ENCODE measurements around the gene SOAT2. TPM values are rescaled to one million over a fixed set of nuclear protein-coding genes. Genes with fewer than 3 reads are reported as not detected.
A peak's percentile ranks its signal among the peaks of the same experiment; 100 is the strongest.

SOAT2 gene
- total and polyA plus RNA-seq, 5 experiments from 2014 or later = 0.42 to 0.80 (median 0.71) TPM

DNA sequence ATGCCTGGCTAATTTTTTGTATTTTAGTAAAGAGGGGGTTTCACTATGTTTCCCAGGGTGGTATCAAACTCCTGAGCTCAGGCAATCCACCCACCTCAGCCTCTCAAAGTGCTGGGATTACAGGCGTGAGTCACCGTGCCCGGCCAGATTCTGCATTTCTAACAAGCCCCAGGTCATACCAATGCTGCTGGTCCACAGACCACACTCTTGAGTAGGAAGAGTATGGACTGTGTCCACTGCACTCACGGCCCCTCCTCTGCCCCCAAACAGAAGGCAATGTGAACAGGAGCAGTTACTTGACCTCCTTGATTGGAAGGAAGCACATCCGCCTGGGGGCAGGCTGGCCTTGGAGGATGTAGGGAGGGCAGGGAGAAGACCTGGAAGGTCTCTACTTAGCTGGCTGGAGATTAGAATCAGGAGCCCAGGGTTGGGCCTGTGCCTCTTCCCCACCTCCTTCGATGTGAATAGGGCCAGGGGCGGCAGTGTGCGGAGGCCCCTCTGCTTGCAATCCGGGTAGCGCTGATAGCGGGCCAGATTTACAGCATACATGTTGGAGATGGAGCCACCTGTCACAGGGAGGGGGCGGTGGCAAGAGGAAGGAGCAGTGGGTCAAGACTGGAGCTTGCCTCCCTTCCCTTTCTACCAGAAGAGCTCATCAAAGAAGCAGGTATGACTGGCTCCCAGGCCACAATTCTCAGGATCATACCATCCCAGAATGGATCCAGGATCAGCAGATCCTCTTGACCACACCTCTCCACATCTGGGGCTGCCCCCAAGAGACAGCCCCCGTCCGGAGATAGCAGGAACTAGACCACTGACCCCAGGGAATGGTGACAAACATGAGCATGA lies 67.8 kb downstream of the SOAT2 start:
- H3K4me3 Mint-ChIP-seq = no peak overlapping the region
- no peak for ATAC-seq

DNA sequence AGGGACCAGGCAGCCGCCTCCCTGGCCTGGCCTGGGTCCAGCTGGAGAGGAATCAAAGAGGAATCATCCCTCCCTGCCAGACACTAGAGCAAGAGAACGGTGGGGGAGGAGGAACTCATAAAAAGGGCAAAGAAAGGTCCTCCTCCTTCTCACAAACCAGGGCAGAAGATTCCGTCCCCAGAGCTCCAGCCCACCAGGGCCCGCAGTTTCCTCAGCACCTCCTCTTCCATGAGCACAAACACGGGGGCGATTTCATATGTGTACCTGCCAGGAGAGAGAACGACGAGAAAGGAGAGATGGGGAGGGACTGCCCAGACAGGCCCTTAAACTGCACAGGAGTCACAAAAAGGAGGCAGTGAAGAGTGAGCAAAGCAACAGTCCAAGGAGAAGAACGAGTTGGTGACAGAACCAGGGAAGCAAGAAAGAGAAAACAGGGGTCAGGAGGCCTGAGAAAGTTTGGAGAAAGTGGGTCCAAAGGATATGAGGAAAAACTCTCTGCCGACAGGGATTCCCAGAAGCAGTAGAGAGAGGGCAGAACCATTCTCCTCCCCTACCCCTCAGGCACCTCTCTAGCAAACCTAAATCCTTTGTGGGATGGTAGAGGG lies 68.5 kb downstream of the SOAT2 start:
- no peak for ATAC-seq
- POLR2A ChIA-PET = interaction anchor here (2.0 to 2.3 kb wide), 2 partner anchors 9 to 12 kb away, joined by 5 to 6 read pairs; partner anchors contain the start of genes CSAD and ZNF740
- H3K4me1 Mint-ChIP-seq = peaks cover 0 to 4% (median under 1%) of the 10 kb centered on the region in 4 donors
- no peak overlapping the region for H3K4me3 Mint-ChIP-seq
- DNase-seq = no peak
- peaks cover 0 to 11% (median 8%) of the 10 kb centered on the region in 3 donors for H3K36me3 Mint-ChIP-seq
- peak overlapping the region in 4 of 10 donors; percentile 33 to 61 (median 45) for H3K27ac Mint-ChIP-seq
- H3K9me3 Mint-ChIP-seq = no peaks in the 10 kb centered on the region
- no peaks in the 10 kb centered on the region for H3K27me3 Mint-ChIP-seq

More for the DNA sequence above, 67.8 kb downstream of the SOAT2 start:
- H3K36me3 Mint-ChIP-seq = peaks cover 0 to 11% (median 8%) of the 10 kb centered on the region in 3 donors
- H3K27me3 Mint-ChIP-seq = no peaks in the 10 kb centered on the region
- peaks cover 0 to 4% (median under 1%) of the 10 kb centered on the region in 4 donors for H3K4me1 Mint-ChIP-seq
- POLR2A ChIA-PET = interaction anchor here (0.6 to 2.3 kb wide), 4 partner anchors 10 to 290 kb away, joined by 3 to 6 read pairs (median 6); partner anchors contain the start of genes CSAD and ZNF740
- DNase-seq = no peak
- peak overlapping the region in 5 of 10 donors; percentile 33 to 61 (median 46) for H3K27ac Mint-ChIP-seq
- H3K9me3 Mint-ChIP-seq = no peaks in the 10 kb centered on the region

DNA sequence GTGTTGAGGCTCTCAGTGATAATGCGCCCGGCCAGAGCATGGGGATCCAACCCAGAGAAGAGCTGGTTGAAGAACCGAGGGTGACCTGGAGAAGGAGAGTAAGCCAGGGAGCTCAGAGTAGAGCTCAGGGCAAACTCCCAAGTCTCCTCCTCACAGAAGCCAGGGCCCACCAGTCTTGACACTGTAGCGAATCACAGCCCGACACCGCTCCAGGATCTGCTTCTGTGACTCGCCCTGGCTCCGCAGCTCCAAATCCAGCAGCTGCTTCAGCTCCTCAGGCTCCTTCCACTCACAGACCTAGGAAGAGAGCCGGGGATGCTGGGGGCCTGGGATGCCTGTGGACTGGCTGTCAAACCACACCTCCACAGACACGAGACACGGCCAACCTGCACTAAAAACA lies 69.1 kb downstream of the SOAT2 start:
- H3K27me3 Mint-ChIP-seq = no peaks in the 10 kb centered on the region
- H3K4me1 Mint-ChIP-seq = peaks cover 0 to 4% (median under 1%) of the 10 kb centered on the region in 4 donors
- no peak overlapping the region for H3K27ac Mint-ChIP-seq
- POLR2A ChIA-PET = interaction anchor here (2.0 to 2.3 kb wide), 2 partner anchors 9 to 12 kb away, joined by 5 to 6 read pairs; partner anchors contain the start of genes CSAD and ZNF740
- no peak overlapping the region for H3K4me3 Mint-ChIP-seq
- DNase-seq = no peak
- H3K36me3 Mint-ChIP-seq = peaks cover 0 to 11% (median 8%) of the 10 kb centered on the region in 3 donors
- no peaks in the 10 kb centered on the region for H3K9me3 Mint-ChIP-seq
- ATAC-seq = no peak

GRCh38 chr12:53173085-53173715 lies 69.9 kb downstream of the SOAT2 start:
- Mint-ChIP-seq H3K4me1 (peaks cover 0 to 4% (median under 1%) of the 10 kb centered on the region in 4 donors), H3K9me3 (no peaks in the 10 kb centered on the region), H3K36me3 (peaks cover 0 to 11% (median 8%) of the 10 kb centered on the region in 3 donors), H3K27me3 (no peaks in the 10 kb centered on the region), H3K4me3 (no peak overlapping the region), H3K27ac (peak overlapping the region in 3 of 10 donors; percentile 47 to 81 (median 52))
- DNase-seq = no peak
- no peak for ATAC-seq
- POLR2A ChIA-PET = interaction anchor here (0.7 to 2.0 kb wide), 3 partner anchors 8 to 94 kb away, joined by 3 to 6 read pairs (median 3); partner anchors contain the start of genes CSAD, SPRYD3 and ZNF740

Small RNA genes lying within 50 kb of the gene (microRNA-seq; reads per million reads assigned to microRNA genes)
- gene MIR6757 (ENCODE audit: borderline microRNAs expressed) = not detected

Other genes starting within 250 kb of the SOAT2 start
- gene KRT8, start 198.4 kb upstream of the SOAT2 start, total RNA-seq = under 1 TPM; 0.52 to 0.66 TPM
- not detected for gene KRT8, start 198.4 kb upstream of the SOAT2 start, polyA plus RNA-seq
- gene KRT18, start 154.4 kb upstream of the SOAT2 start, total RNA-seq = 10 to 100 TPM in 1 of 2 experiments, 1 to 10 TPM in 1; 9.7 to 10.6 TPM
- 1 to 10 TPM; 3.5 to 9.3 (median 9.0) TPM for gene KRT18, start 154.4 kb upstream of the SOAT2 start, polyA plus RNA-seq
- 100 to 1,000 TPM; 752 to 804 TPM for gene EIF4B, start 97.0 kb upstream of the SOAT2 start, total RNA-seq
- 100 to 1,000 TPM; 116 to 146 (median 124) TPM for gene EIF4B, start 97.0 kb upstream of the SOAT2 start, polyA plus RNA-seq
- 1 to 10 TPM; 2.4 to 3.0 TPM for gene TNS2, start 53.4 kb upstream of the SOAT2 start, total RNA-seq
- gene TNS2, start 53.4 kb upstream of the SOAT2 start, polyA plus RNA-seq = under 1 TPM in 2 of 3 donors, not detected in 1; 0.13 to 0.19 TPM
- gene SPRYD3, start 24.1 kb upstream of the SOAT2 start, total RNA-seq = 10 to 100 TPM; 47.8 to 50.0 TPM
- gene SPRYD3, start 24.1 kb upstream of the SOAT2 start, polyA plus RNA-seq = 10 to 100 TPM; 49.4 to 53.2 (median 51.7) TPM
- gene IGFBP6, start 5.8 kb upstream of the SOAT2 start, total RNA-seq = under 1 TPM in 1 of 2 experiments, not detected in 1; 0.65 TPM
- 10 to 100 TPM in 2 of 3 donors, 1 to 10 TPM in 1; 7.5 to 16.9 (median 16.9) TPM for gene IGFBP6, start 5.8 kb upstream of the SOAT2 start, polyA plus RNA-seq
- 100 to 1,000 TPM; 112 to 113 TPM for gene ZNF740, start 77.2 kb downstream of the SOAT2 start, total RNA-seq
- gene ZNF740, start 77.2 kb downstream of the SOAT2 start, polyA plus RNA-seq = 1 to 10 TPM; 2.8 to 3.5 (median 3.1) TPM
- gene CSAD, start 77.4 kb downstream of the SOAT2 start, total RNA-seq = 10 to 100 TPM; 50.8 to 53.4 TPM
- 1 to 10 TPM; 1.1 to 1.3 (median 1.2) TPM for gene CSAD, start 77.4 kb downstream of the SOAT2 start, polyA plus RNA-seq
- 100 to 1,000 TPM; 353 to 362 TPM for gene ITGB7, start 103.8 kb downstream of the SOAT2 start, total RNA-seq
- gene ITGB7, start 103.8 kb downstream of the SOAT2 start, polyA plus RNA-seq = 100 to 1,000 TPM; 202 to 219 (median 206) TPM
- gene RARG, start 128.7 kb downstream of the SOAT2 start, total RNA-seq = 10 to 100 TPM; 57.8 to 60.4 TPM
- gene RARG, start 128.7 kb downstream of the SOAT2 start, polyA plus RNA-seq = 10 to 100 TPM in 1 of 3 donors, 1 to 10 TPM in 2; 1.6 to 12.7 (median 3.8) TPM
- gene ESPL1, start 164.8 kb downstream of the SOAT2 start, total RNA-seq = under 1 TPM; 0.27 to 0.81 TPM
- gene ESPL1, start 164.8 kb downstream of the SOAT2 start, polyA plus RNA-seq = not detected
- 100 to 1,000 TPM; 663 to 692 TPM for gene PFDN5, start 192.1 kb downstream of the SOAT2 start, total RNA-seq
- gene PFDN5, start 192.1 kb downstream of the SOAT2 start, polyA plus RNA-seq = 1,000 to 10,000 TPM; 1,657 to 1,928 (median 1,896) TPM
- 10 to 100 TPM; 48.3 to 53.5 TPM for gene MYG1, start 196.2 kb downstream of the SOAT2 start, total RNA-seq
- gene MYG1, start 196.2 kb downstream of the SOAT2 start, polyA plus RNA-seq = 10 to 100 TPM; 64.4 to 81.2 (median 68.6) TPM
- 10 to 100 TPM; 66.8 to 68.2 TPM for gene AAAS, start 218.1 kb downstream of the SOAT2 start, total RNA-seq
- 10 to 100 TPM; 34.1 to 57.2 (median 39.3) TPM for gene AAAS, start 218.1 kb downstream of the SOAT2 start, polyA plus RNA-seq
- gene SP7, start 232.9 kb downstream of the SOAT2 start, total RNA-seq = not detected
- gene SP7, start 232.9 kb downstream of the SOAT2 start, polyA plus RNA-seq = under 1 TPM in 1 of 3 donors, not detected in 2; 0.05 TPM